Hypothalamus (tissue), 51 donors: ENCODE measurements around the gene DISP2.
A peak's percentile ranks its signal among the peaks of the same experiment; 100 is the strongest.

ENCODE experiments used
- DNase-seq, 51 donors: peaks; one replicate each; lab custom pipeline; 2025; lab: John Stamatoyannopoulos, UW

The DISP2 gene

GRCh38 chr15:40323953-40324937 is 33.8 kb upstream of the DISP2 start:
- peak in 6 of 51 donors; percentile 16 to 44 (median 22) for DNase-seq

- DNase-seq = no peak
These were observed 32.8 kb upstream of the DISP2 start for GRCh38 chr15:40325188-40325587.

DNA sequence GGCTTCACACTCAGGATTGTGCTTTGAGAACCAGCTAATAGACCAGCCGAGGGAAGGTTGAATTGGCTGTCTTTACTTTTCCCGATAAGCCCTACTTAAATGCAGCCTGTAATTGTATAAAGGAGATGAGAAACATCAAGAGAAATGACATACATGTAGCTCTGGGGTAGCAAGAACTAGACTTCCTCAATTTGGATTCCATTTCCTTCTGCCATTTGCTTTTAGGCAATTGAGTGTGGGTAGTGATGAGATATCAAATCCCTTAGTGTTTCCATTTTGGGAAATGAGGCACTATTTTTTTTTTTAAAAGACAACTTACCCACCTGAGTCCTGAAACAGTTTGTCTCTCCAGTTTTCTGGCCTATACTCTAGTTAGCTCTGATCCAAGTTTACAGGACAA is 32.3 kb upstream of the DISP2 start:
- DNase-seq = no peak

- peak in 1 of 51 donors; percentile 16 for DNase-seq
These were observed 30.6 kb upstream of the DISP2 start for GRCh38 chr15:40327457-40327856.

DNA sequence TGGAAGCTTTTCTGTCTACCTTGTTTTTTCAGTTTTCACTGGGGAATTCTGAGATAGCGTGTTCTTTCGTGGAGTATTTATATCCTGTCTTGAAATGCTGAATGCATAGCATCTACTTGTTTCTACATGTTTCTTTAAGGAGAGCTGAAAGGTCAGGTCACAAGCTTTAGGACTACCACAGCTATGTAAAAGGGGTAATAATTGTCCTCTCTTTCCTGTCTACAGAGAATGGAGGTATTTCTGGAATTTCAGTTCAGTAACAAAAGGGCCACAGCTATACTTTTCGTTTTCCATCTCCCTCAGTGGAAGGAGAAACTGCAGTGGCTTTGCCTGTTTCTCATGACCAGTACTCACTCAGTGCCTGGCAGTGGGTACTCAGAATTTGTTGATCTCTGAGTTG is 29.8 kb upstream of the DISP2 start:
- no peak for DNase-seq

DNA sequence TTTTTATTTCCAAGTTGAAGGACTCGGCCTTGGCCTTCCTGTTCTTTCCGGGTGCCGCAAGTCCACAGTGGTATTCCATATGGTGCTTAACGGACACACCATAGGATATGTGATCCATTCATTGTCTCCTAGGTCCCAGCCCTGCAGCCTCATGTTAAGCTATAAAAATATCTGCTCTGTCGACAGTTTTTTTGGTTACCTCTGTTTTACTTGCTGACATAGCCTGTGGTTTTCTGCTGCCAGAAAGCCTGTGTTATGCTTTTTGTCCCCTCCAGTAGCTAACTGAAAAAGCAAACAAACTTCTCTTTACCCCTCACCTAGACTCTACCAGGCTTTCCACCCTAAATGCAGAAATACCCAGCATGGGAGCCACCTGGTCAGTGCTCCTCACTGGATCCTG is 29.3 kb upstream of the DISP2 start:
- DNase-seq = no peak

DNA sequence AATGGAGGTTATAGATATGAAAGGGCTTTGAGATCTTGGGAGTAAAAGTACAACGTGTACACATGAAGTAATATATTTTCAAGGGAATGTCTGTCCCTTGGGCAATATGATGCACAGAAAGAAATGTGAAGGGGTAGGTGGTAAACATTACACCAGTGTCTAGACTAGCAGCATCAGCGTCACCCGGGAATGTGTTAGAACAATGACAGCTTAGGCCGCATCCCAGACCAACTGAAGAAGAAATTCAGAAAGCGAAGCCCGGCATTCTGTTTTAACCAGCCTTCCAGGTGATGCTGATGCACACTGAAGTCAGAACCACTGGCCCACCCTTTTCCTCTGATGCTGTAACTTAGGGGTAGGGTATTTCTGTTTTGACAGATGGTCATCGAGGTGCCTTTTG is 28.2 kb upstream of the DISP2 start:
- no peak for DNase-seq

GRCh38 chr15:40330368-40330836 is 27.6 kb upstream of the DISP2 start:
- peak in 24 of 51 donors; percentile 14 to 78 (median 36) for DNase-seq

DNA sequence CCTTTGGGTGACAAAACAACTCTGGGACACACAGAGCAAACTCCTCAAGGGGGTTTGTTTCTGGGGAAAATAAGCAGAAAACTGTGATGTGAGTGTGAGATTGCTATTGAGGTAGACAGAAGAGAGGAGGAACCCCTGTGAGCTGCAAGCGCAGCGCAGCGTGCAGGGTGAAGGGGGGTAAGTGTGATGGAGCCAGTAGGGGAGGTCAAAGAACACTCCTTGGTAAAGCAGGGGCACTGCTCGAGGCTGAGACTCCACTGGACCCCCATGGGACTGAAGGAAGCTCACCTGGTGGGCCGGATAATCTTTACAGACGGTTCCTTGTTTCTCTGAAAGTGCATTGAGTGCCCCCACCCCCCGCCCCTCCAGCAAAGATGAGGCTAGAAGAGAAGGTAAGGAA is 27.0 kb upstream of the DISP2 start:
- DNase-seq = no peak

GRCh38 chr15:40331637-40332036 is 26.4 kb upstream of the DISP2 start:
- no peak for DNase-seq

DNA sequence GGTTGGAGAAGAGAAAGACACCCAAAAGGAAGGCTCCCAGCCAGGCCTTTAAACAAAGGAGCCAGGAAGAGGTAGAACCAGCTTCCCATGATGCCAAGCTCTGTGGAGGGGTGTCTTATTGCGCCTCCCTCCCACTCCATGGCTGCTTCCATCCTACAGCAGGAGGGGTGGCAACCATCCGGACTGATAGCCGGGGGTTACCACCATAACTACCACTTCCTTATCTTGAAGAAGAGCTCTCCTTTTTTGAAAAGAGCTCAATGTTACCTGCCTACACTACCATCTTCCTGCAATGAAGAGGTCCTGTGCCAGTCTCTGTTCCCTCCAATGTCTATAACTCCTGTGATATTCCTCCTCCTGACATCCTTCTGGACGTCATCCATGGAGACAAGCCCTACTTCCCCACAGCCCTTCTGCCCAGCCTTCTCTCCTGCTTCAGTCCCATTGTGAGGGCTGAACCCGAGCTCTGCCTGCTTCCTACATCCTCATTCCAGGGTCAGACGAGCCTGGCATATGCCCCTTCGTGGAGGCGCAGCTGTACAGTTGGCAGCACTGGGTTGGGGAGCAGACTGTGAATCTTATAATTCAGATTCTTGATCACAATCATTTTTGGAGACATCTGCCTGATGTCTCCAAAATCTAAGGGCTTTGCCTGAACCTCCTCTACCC is 25.8 kb upstream of the DISP2 start:
- DNase-seq = no peak

DNA sequence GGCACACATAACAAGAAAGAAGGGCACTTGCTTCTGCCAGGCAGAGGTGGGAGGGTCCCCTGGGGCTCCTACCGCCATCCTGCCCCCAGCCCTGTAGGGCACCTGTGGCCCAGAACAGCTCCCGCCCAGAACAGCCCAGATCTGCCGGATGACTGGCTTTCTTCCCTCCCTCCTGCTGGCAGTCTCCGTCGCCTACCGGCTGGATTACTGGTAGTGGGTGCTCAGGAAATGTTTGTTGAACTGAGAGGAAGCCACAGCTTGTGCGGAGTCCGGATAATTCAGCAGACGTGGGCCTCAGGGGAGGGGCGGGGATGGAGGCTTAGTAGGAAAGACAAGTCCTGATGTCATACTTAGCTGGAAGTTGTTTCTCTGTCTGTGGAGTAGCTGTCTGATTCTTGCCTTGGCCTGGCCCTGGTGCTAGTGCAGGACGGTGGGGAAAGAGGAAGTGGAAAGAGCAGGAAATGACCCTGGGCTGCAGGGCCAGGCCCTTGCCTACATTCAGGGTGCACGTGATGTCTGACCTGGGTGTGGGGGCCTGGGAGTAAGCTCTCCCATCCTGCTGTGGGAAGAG is 24.0 kb upstream of the DISP2 start:
- DNase-seq = peak in 26 of 51 donors; percentile 4 to 67 (median 41)

GRCh38 chr15:40334541-40334940 is 23.5 kb upstream of the DISP2 start:
- DNase-seq = no peak

- peak in 3 of 51 donors; percentile 7 to 43 (median 8) for DNase-seq
These were observed 22.9 kb upstream of the DISP2 start for GRCh38 chr15:40334941-40335795.

DNA sequence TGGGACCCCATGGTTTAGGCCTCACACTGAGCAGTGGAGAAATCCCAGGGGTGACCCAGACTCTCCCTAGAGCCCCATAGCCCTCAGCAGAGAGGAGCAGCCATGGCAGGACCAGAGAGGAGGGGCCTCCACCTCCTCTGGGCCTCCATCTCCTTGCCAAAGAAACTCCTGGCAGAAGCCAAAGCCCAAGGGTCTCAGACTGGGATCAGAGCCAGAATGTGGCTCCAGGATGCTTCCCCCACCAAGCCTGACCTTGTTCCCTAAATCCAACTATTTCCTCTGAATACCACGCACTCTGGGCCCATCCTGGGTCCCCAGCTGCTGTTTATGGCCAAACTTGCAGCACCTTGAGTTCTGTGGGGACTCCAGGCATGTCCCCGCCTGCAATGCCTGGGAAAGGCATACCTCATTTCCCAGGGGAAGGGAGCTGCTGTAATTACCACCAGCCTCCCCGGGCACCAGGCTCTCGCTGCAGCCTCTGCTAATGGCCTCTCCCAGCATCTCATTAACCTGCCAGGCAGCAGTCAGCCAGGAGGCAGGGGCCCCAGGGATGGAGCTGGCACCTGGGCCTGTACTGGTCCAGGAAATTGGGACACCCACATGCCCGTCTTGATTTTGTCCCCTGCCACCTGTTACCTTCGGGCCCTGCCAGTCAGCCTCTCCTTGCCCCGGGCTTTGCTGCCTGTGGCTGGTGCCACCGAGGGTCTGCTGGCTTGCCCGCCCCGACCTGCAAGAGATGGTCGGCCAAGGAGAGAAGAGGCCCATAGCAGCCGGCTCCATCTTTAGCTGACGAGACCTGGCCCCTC is 21.9 kb upstream of the DISP2 start:
- no peak for DNase-seq

GRCh38 chr15:40336744-40337122 is 21.3 kb upstream of the DISP2 start:
- peak in 6 of 51 donors; percentile 7 to 29 (median 12) for DNase-seq

GRCh38 chr15:40337597-40337996 is 20.4 kb upstream of the DISP2 start:
- DNase-seq = peak in 5 of 51 donors; percentile 10 to 31 (median 19)

GRCh38 chr15:40338041-40338657 is 19.9 kb upstream of the DISP2 start:
- DNase-seq = peak in 37 of 51 donors; percentile 12 to 70 (median 36)
